ENCODE results near the gene CISTR.
"Not testable (repeated sequence)": the region's sequence is repeated elsewhere in the genome, so short reads cannot be mapped to it uniquely, and the experiment has no call there.

The CISTR gene

DNA sequence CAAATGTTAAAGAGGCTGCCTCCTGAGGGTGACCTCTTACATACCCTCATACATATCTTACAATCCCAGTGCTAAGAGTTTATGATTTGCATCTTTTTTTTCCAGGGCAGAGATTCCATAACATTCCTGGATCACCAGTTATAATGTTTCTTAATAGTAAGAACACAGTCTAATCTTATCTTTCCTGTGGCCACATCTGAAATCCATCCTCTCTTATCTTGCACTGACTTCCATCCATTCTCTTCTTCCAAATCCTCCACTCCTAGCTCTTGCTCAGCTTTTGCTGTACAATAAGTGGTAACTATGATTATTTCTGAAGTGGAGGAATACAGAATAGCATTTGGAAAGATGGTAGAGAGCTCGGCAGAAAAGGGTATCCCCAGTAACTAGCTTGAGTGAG, 30.8 kb downstream of the CISTR start (continued):
- TF ChIP-seq, protein P1, sequence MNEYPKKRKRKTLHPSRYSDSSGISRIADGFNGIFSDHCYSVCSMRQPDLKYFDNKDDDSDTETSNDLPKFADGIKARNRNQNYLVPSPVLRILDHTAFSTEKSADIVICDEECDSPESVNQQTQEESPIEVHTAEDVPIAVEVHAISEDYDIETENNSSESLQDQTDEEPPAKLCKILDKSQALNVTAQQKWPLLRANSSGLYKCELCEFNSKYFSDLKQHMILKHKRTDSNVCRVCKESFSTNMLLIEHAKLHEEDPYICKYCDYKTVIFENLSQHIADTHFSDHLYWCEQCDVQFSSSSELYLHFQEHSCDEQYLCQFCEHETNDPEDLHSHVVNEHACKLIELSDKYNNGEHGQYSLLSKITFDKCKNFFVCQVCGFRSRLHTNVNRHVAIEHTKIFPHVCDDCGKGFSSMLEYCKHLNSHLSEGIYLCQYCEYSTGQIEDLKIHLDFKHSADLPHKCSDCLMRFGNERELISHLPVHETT (tag by site-specific recombination; IDR thresholded peaks at IDR 0.05): no peak

DNA sequence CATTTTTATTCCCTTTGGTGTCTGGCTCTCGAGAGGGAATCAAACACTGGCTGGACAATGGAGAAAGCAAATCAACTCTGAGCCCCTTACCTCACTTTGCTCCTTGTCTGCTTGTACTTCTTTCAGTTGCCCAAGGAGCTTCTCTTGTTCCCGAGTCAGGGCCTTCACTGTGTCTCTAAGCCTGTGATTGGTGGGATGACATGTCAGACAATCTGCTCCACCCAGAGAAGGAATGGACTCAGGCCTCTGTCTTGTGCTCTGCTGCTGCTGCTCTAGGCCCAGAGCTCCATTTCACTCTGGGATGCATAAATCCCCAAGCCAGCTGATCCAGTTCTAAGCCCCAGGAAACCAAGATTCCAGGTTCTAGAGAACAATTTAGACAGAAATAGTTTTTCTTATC, 32.1 kb downstream of the CISTR start:
- H3K36me3 ChIP-seq (ENCODE audit: control insufficient read depth in 2 of 2, insufficient read depth in 1 of 2, low read length in 2 of 2): peaks cover 0 to 69% of the 10 kb centered on the region in 2 experiments; a peak in 1 of 3 replicates
- no peaks in the 10 kb centered on the region for H3K4me1 ChIP-seq (ENCODE audit: control insufficient read depth, insufficient read depth, low read length)
- H3K9me3 ChIP-seq (ENCODE audit: control insufficient read depth, insufficient read depth, low read depth, low read length): no peaks in the 10 kb centered on the region
- H3K27ac ChIP-seq (ENCODE audit: extremely low read depth, low read depth, low read length): no peak overlapping the region
- POLR2A ChIA-PET: no interaction called here
- CTCF ChIA-PET: interaction anchor here (0.6 to 7.4 kb wide), 3 partner anchors 26 to 720 kb away, joined by 3 to 67 read pairs (median 4); no protein-coding TSS in a partner anchor
- no peak overlapping the region for H3K4me3 ChIP-seq (ENCODE audit: low read depth, low read length)
- TF ChIP-seq HOXC10 (CRISPR knock-in tag; IDR thresholded peaks at IDR 0.05) (no peak), KLF1 (tag by site-specific recombination; IDR thresholded peaks at IDR 0.05) (peak; percentile 61)

DNA sequence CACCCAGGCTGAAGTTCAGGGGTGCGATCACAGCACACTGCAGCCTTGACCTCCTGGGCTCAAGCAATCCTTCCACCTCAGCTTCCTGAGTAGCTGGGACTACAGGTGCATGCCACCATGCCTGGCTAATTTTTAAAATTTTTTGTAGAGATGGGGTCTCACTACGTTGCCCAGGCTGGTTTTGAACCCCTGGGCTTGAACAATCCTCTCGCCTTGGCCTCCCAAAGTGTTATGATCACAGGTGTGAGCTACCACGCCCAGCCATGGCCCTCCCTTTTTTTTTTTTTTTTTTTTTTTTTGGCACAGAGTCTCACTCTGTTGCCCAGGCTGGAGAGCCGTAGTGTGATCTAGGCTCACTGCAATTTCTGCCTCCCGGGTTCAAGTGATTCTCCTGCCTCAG, 33.2 kb downstream of the CISTR start:
- peak; percentile 90 for TF ChIP-seq ZNF121 (tag by site-specific recombination; IDR thresholded peaks at IDR 0.05)
- H3K27ac ChIP-seq (ENCODE audit: extremely low read depth, low read depth, low read length); H3K4me1 ChIP-seq (ENCODE audit: control insufficient read depth, insufficient read depth, low read length); POLR2A ChIA-PET; H3K9me3 ChIP-seq (ENCODE audit: control insufficient read depth, insufficient read depth, low read depth, low read length); H3K4me3 ChIP-seq (ENCODE audit: low read depth, low read length): not testable (repeated sequence)
- CTCF ChIA-PET: interaction anchor here (7.4 kb wide), 1 partner anchor 27 kb away, joined by 67 read pairs; no protein-coding TSS in a partner anchor
- peaks cover 0 to 72% of the 10 kb centered on the region in 2 experiments; a peak in 1 of 3 replicates for H3K36me3 ChIP-seq (ENCODE audit: control insufficient read depth in 2 of 2, insufficient read depth in 1 of 2, low read length in 2 of 2)

DNA sequence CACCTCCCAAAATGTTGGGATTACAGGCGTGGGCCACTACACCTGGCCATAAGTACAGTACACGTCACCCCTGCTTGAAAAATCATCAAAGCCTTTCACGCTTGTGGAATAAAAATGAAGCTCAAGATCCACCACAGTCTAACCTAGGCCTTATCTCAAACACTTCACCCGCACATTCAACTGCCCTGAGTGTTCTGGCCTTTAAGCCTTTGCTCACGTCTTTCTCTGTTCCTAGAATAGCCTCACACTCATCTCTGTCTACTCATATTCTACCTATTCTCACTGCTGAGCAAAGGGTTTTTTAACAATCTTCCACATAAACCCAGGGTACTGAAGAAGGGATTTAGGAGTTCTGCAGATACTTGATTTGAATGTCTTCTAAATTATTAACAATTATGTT, 34.5 kb downstream of the CISTR start:
- ChIA-PET CTCF (interaction anchor here (0.8 to 7.4 kb wide), 2 partner anchors 17 to 28 kb away, joined by 3 to 67 read pairs; no protein-coding TSS in a partner anchor), POLR2A (no interaction called here)
- H3K4me1 ChIP-seq (ENCODE audit: control insufficient read depth, insufficient read depth, low read length): peaks cover 3% of the 10 kb centered on the region
- H3K36me3 ChIP-seq (ENCODE audit: control insufficient read depth in 2 of 2, insufficient read depth in 1 of 2, low read length in 2 of 2): peaks cover 0 to 69% of the 10 kb centered on the region in 2 experiments; a peak in 2 of 3 replicates
- TF ChIP-seq, protein P2, sequence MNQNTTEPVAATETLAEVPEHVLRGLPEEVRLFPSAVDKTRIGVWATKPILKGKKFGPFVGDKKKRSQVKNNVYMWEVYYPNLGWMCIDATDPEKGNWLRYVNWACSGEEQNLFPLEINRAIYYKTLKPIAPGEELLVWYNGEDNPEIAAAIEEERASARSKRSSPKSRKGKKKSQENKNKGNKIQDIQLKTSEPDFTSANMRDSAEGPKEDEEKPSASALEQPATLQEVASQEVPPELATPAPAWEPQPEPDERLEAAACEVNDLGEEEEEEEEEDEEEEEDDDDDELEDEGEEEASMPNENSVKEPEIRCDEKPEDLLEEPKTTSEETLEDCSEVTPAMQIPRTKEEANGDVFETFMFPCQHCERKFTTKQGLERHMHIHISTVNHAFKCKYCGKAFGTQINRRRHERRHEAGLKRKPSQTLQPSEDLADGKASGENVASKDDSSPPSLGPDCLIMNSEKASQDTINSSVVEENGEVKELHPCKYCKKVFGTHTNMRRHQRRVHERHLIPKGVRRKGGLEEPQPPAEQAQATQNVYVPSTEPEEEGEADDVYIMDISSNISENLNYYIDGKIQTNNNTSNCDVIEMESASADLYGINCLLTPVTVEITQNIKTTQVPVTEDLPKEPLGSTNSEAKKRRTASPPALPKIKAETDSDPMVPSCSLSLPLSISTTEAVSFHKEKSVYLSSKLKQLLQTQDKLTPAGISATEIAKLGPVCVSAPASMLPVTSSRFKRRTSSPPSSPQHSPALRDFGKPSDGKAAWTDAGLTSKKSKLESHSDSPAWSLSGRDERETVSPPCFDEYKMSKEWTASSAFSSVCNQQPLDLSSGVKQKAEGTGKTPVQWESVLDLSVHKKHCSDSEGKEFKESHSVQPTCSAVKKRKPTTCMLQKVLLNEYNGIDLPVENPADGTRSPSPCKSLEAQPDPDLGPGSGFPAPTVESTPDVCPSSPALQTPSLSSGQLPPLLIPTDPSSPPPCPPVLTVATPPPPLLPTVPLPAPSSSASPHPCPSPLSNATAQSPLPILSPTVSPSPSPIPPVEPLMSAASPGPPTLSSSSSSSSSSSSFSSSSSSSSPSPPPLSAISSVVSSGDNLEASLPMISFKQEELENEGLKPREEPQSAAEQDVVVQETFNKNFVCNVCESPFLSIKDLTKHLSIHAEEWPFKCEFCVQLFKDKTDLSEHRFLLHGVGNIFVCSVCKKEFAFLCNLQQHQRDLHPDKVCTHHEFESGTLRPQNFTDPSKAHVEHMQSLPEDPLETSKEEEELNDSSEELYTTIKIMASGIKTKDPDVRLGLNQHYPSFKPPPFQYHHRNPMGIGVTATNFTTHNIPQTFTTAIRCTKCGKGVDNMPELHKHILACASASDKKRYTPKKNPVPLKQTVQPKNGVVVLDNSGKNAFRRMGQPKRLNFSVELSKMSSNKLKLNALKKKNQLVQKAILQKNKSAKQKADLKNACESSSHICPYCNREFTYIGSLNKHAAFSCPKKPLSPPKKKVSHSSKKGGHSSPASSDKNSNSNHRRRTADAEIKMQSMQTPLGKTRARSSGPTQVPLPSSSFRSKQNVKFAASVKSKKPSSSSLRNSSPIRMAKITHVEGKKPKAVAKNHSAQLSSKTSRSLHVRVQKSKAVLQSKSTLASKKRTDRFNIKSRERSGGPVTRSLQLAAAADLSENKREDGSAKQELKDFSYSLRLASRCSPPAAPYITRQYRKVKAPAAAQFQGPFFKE (tag by site-specific recombination; IDR thresholded peaks at IDR 0.05; ENCODE audit: borderline replicate concordance): no peak
- TF ChIP-seq, protein P3, sequence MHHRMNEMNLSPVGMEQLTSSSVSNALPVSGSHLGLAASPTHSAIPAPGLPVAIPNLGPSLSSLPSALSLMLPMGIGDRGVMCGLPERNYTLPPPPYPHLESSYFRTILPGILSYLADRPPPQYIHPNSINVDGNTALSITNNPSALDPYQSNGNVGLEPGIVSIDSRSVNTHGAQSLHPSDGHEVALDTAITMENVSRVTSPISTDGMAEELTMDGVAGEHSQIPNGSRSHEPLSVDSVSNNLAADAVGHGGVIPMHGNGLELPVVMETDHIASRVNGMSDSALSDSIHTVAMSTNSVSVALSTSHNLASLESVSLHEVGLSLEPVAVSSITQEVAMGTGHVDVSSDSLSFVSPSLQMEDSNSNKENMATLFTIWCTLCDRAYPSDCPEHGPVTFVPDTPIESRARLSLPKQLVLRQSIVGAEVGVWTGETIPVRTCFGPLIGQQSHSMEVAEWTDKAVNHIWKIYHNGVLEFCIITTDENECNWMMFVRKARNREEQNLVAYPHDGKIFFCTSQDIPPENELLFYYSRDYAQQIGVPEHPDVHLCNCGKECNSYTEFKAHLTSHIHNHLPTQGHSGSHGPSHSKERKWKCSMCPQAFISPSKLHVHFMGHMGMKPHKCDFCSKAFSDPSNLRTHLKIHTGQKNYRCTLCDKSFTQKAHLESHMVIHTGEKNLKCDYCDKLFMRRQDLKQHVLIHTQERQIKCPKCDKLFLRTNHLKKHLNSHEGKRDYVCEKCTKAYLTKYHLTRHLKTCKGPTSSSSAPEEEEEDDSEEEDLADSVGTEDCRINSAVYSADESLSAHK (tag by site-specific recombination; IDR thresholded peaks at IDR 0.05): no peak
- TF ChIP-seq ZNF174 (tag by site-specific recombination; IDR thresholded peaks at IDR 0.05) (no peak), KLF7 (tag by site-specific recombination; IDR thresholded peaks at IDR 0.05; ENCODE audit: borderline replicate concordance) (no peak)
- no peaks in the 10 kb centered on the region for H3K9me3 ChIP-seq (ENCODE audit: control insufficient read depth, insufficient read depth, low read depth, low read length)
- H3K27ac ChIP-seq (ENCODE audit: extremely low read depth, low read depth, low read length): no peak overlapping the region
- no peak overlapping the region for H3K4me3 ChIP-seq (ENCODE audit: low read depth, low read length)

All from HEK293 (cell line).